Measurements from ENCODE around the gene DCTN1.

DNA sequence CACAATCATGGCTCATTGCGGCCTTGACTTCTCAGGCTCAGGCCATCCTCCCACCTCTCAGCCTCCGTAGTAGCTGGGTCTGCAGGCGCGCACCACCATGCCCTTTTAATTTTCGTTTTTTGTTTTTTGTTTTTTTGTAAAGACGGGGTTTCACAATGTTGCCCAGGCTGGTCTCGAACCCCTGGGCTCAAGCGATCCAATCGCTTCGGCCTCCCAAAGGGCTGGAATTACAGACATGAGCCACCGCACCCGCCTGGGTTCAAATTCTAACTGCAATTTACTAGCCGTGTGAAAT, 12.3 kb upstream of the DCTN1 start:
- TF ChIP-seq, protein P1, sequence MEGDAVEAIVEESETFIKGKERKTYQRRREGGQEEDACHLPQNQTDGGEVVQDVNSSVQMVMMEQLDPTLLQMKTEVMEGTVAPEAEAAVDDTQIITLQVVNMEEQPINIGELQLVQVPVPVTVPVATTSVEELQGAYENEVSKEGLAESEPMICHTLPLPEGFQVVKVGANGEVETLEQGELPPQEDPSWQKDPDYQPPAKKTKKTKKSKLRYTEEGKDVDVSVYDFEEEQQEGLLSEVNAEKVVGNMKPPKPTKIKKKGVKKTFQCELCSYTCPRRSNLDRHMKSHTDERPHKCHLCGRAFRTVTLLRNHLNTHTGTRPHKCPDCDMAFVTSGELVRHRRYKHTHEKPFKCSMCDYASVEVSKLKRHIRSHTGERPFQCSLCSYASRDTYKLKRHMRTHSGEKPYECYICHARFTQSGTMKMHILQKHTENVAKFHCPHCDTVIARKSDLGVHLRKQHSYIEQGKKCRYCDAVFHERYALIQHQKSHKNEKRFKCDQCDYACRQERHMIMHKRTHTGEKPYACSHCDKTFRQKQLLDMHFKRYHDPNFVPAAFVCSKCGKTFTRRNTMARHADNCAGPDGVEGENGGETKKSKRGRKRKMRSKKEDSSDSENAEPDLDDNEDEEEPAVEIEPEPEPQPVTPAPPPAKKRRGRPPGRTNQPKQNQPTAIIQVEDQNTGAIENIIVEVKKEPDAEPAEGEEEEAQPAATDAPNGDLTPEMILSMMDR (IDR thresholded peaks at IDR 0.05; ENCODE audit: low read depth, low read length) = no peak
- no peak; the same call in 1 of the 2 replicates for TF ChIP-seq MYC (IDR thresholded peaks at IDR 0.05; ENCODE audit: low read depth, low read length)
- TF ChIP-seq POLR2A (IDR thresholded peaks at IDR 0.05; ENCODE audit: extremely low read depth, insufficient read length) = no peak
- TF ChIP-seq, protein P2, sequence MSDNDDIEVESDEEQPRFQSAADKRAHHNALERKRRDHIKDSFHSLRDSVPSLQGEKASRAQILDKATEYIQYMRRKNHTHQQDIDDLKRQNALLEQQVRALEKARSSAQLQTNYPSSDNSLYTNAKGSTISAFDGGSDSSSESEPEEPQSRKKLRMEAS (IDR thresholded peaks at IDR 0.05; ENCODE audit: low read depth, low read length) = no peak
